ENCODE measurements around the gene ZSCAN20.

The ZSCAN20 gene

DNA sequence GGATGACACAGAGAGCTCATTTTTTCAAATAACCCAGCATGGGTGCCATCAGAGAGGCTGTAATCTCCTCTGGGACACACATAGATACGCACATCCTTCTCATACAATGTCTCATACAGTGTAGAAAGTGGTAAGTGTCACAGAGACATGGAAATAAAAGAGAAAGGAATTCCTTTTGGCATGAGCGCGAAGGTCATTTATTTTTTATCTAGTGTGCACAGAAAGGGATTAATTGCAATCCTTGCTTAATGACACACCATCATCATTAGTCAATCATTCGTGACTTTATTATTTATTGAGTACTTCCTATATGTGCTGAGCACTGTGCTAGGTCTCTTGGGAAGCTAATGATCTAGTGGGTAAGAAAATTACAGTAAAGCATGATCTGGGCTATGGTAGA is 5.0 kb downstream of the ZSCAN20 start:
- H3K4me3 ChIP-seq (ENCODE audit: low read depth in 1 of 2, low read length in 2 of 2): no peak overlapping the region
- no peaks in the 10 kb centered on the region for H3K27me3 ChIP-seq (ENCODE audit: insufficient read depth, low read length, poor library complexity)
- H3K4me2 ChIP-seq (ENCODE audit: insufficient read depth, low read length): no peak overlapping the region
- no peak overlapping the region for H3K9ac ChIP-seq (ENCODE audit: low read depth, low read length)
- no peak overlapping the region for H3K27ac ChIP-seq (ENCODE audit: low read length)
- no peak overlapping the region for H2AFZ ChIP-seq (ENCODE audit: low read depth, low read length)
- H3K36me3 ChIP-seq (ENCODE audit: insufficient read depth, low read length): peaks cover 25% of the 10 kb centered on the region
- H3K9me3 ChIP-seq (ENCODE audit: insufficient read depth, low read length, severe bottlenecking): no peaks in the 10 kb centered on the region
- ATAC-seq (ENCODE audit: insufficient read depth, low read depth) (no peak), DNase-seq (no peak)
- no peak for TF ChIP-seq EZH2 (IDR thresholded peaks at IDR 0.05; ENCODE audit: borderline replicate concordance, low read depth, low read length, severe bottlenecking)
- TF ChIP-seq, protein P1, sequence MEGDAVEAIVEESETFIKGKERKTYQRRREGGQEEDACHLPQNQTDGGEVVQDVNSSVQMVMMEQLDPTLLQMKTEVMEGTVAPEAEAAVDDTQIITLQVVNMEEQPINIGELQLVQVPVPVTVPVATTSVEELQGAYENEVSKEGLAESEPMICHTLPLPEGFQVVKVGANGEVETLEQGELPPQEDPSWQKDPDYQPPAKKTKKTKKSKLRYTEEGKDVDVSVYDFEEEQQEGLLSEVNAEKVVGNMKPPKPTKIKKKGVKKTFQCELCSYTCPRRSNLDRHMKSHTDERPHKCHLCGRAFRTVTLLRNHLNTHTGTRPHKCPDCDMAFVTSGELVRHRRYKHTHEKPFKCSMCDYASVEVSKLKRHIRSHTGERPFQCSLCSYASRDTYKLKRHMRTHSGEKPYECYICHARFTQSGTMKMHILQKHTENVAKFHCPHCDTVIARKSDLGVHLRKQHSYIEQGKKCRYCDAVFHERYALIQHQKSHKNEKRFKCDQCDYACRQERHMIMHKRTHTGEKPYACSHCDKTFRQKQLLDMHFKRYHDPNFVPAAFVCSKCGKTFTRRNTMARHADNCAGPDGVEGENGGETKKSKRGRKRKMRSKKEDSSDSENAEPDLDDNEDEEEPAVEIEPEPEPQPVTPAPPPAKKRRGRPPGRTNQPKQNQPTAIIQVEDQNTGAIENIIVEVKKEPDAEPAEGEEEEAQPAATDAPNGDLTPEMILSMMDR (IDR thresholded peaks at IDR 0.05; ENCODE audit: borderline replicate concordance, extremely low read depth, low read length, poor library complexity, severe bottlenecking): no peak
- H3K79me2 ChIP-seq (ENCODE audit: insufficient read depth, low read length): peaks cover 8% of the 10 kb centered on the region; the same call in 1 of the 2 replicates
- H4K20me1 ChIP-seq (ENCODE audit: insufficient read depth, low read length): no peaks in the 10 kb centered on the region
- H3K4me1 ChIP-seq (ENCODE audit: insufficient read depth, low read length): peaks cover 13% of the 10 kb centered on the region

GRCh38 chr1:33482412-33482811 is 10.0 kb downstream of the ZSCAN20 start:
- H3K9me3 ChIP-seq (ENCODE audit: insufficient read depth, low read length, severe bottlenecking): peaks cover 15% of the 10 kb centered on the region
- H3K4me2 ChIP-seq (ENCODE audit: insufficient read depth, low read length): no peak overlapping the region
- H4K20me1 ChIP-seq (ENCODE audit: insufficient read depth, low read length): no peaks in the 10 kb centered on the region
- H3K36me3 ChIP-seq (ENCODE audit: insufficient read depth, low read length): peaks cover 39% of the 10 kb centered on the region
- no peak overlapping the region for H2AFZ ChIP-seq (ENCODE audit: low read depth, low read length)
- H3K4me1 ChIP-seq (ENCODE audit: insufficient read depth, low read length): no peaks in the 10 kb centered on the region
- DNase-seq (no peak), ATAC-seq (ENCODE audit: insufficient read depth, low read depth) (no peak)
- no peak overlapping the region for H3K4me3 ChIP-seq (ENCODE audit: low read depth in 1 of 2, low read length in 2 of 2)
- H3K79me2 ChIP-seq (ENCODE audit: insufficient read depth, low read length): no peaks in the 10 kb centered on the region
- no peak overlapping the region for H3K9ac ChIP-seq (ENCODE audit: low read depth, low read length)
- no peak overlapping the region for H3K27ac ChIP-seq (ENCODE audit: low read length)
- TF ChIP-seq EZH2 (IDR thresholded peaks at IDR 0.05; ENCODE audit: borderline replicate concordance, low read depth, low read length, severe bottlenecking): no peak
- TF ChIP-seq, protein P1 (IDR thresholded peaks at IDR 0.05; ENCODE audit: borderline replicate concordance, extremely low read depth, low read length, poor library complexity, severe bottlenecking): no peak
- H3K27me3 ChIP-seq (ENCODE audit: insufficient read depth, low read length, poor library complexity): no peaks in the 10 kb centered on the region

GRCh38 chr1:33488624-33489023 is 16.2 kb downstream of the ZSCAN20 start:
- Histone ChIP-seq H3K4me1 (ENCODE audit: insufficient read depth, low read length) (no peaks in the 10 kb centered on the region), H4K20me1 (ENCODE audit: insufficient read depth, low read length) (no peaks in the 10 kb centered on the region), H3K9ac (ENCODE audit: low read depth, low read length) (no peak overlapping the region), H2AFZ (ENCODE audit: low read depth, low read length) (no peak overlapping the region), H3K27me3 (ENCODE audit: insufficient read depth, low read length, poor library complexity) (no peaks in the 10 kb centered on the region), H3K79me2 (ENCODE audit: insufficient read depth, low read length) (no peaks in the 10 kb centered on the region), H3K27ac (ENCODE audit: low read length) (no peak overlapping the region), H3K9me3 (ENCODE audit: insufficient read depth, low read length, severe bottlenecking) (peaks cover 24% of the 10 kb centered on the region), H3K36me3 (ENCODE audit: insufficient read depth, low read length) (peaks cover 62% of the 10 kb centered on the region), H3K4me2 (ENCODE audit: insufficient read depth, low read length) (no peak overlapping the region), H3K4me3 (ENCODE audit: low read depth in 1 of 2, low read length in 2 of 2) (no peak overlapping the region)
- ATAC-seq (ENCODE audit: insufficient read depth, low read depth): no peak
- no peak for TF ChIP-seq EZH2 (IDR thresholded peaks at IDR 0.05; ENCODE audit: borderline replicate concordance, low read depth, low read length, severe bottlenecking)
- TF ChIP-seq, protein P1 (IDR thresholded peaks at IDR 0.05; ENCODE audit: borderline replicate concordance, extremely low read depth, low read length, poor library complexity, severe bottlenecking): no peak
- DNase-seq: no peak

- Histone ChIP-seq H3K27ac (ENCODE audit: low read length) (no peak overlapping the region), H3K79me2 (ENCODE audit: insufficient read depth, low read length) (no peaks in the 10 kb centered on the region), H3K4me3 (ENCODE audit: low read depth in 1 of 2, low read length in 2 of 2) (no peak overlapping the region), H2AFZ (ENCODE audit: low read depth, low read length) (no peak overlapping the region), H3K9ac (ENCODE audit: low read depth, low read length) (no peak overlapping the region), H3K4me2 (ENCODE audit: insufficient read depth, low read length) (no peak overlapping the region), H4K20me1 (ENCODE audit: insufficient read depth, low read length) (no peaks in the 10 kb centered on the region), H3K27me3 (ENCODE audit: insufficient read depth, low read length, poor library complexity) (no peaks in the 10 kb centered on the region), H3K4me1 (ENCODE audit: insufficient read depth, low read length) (no peaks in the 10 kb centered on the region), H3K9me3 (ENCODE audit: insufficient read depth, low read length, severe bottlenecking) (peaks cover 29% of the 10 kb centered on the region), H3K36me3 (ENCODE audit: insufficient read depth, low read length) (peaks cover 51% of the 10 kb centered on the region)
- no peak for DNase-seq
- no peak for TF ChIP-seq EZH2 (IDR thresholded peaks at IDR 0.05; ENCODE audit: borderline replicate concordance, low read depth, low read length, severe bottlenecking)
- TF ChIP-seq, protein P1 (IDR thresholded peaks at IDR 0.05; ENCODE audit: borderline replicate concordance, extremely low read depth, low read length, poor library complexity, severe bottlenecking): no peak
- ATAC-seq (ENCODE audit: insufficient read depth, low read depth): no peak
Measured at GRCh38 chr1:33494929-33495328, 22.5 kb downstream of the ZSCAN20 start.

Data from DND-41 (cell line).